Measurements from ENCODE around the gene IRF2BP1. TPM values are rescaled to one million over a fixed set of nuclear protein-coding genes. Genes with fewer than 3 reads are reported as not detected.

Gene IRF2BP1, protein sequence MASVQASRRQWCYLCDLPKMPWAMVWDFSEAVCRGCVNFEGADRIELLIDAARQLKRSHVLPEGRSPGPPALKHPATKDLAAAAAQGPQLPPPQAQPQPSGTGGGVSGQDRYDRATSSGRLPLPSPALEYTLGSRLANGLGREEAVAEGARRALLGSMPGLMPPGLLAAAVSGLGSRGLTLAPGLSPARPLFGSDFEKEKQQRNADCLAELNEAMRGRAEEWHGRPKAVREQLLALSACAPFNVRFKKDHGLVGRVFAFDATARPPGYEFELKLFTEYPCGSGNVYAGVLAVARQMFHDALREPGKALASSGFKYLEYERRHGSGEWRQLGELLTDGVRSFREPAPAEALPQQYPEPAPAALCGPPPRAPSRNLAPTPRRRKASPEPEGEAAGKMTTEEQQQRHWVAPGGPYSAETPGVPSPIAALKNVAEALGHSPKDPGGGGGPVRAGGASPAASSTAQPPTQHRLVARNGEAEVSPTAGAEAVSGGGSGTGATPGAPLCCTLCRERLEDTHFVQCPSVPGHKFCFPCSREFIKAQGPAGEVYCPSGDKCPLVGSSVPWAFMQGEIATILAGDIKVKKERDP
- total RNA-seq = 10 to 100 TPM; 11.4 TPM

DNA sequence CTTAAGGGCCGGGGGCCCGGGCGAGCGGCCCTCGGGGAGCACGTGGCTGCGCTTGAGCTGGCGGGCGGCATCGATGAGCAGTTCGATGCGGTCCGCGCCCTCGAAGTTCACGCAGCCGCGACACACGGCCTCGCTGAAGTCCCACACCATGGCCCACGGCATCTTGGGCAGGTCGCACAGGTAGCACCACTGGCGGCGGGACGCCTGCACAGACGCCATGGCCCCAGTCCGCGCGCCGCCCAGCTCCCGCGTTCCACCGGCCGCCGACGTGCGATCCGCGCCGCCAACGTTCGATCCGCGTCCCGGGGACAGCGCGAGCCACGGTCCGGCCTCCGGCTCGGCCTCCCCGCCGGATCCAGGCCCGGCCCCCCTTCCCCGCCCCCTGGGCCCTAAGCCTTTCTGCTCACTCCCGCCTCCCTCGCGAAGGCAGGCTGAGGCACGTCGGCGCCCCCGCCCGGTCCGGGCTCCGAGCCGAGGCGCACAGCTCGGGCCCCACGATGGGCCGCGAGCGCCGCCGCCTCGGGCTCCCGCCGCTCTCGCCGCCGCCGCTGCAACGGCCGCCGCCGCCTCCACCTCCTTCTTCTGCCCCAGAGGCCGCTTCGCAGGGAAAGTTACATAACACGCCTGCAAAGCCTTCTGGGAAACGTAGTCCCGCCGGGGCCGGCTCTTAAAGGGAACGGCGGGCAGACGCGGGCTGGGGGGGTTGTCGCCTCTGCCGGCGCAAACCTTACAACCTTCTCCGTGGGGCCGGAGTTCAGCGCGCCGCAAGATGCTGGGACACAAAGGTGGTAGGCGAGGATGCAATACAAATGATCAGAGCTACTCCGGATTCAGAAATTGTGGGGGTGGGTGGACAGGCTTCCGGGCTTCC lies at the start of gene IRF2BP1:
Gene IRF2BP1 (minus strand): TSS at position 586 of the 871 bp plus-strand sequence. CDS start 367 bp downstream, at position 219.
- DNase-seq = peak; percentile 94
- intact Hi-C loops (cut with micrococcal nuclease) = loop anchor here (1.0 to 10.0 kb wide), 10 partner anchors 17 to 459 kb away; partner anchors contain the start of genes CCDC61, FBXO46, MYPOP and PPP5C
- CTCF ChIA-PET = interaction anchor here (1.0 to 6.4 kb wide), 6 partner anchors 10 to 69 kb away, joined by 3 to 84 read pairs (median 4); partner anchors contain the start of genes FOXA3, MYPOP and SYMPK
- Mint-ChIP-seq H3K27me3 (ENCODE audit: low read depth) (no peaks in the 10 kb centered on the region), H3K4me1 (ENCODE audit: low read depth) (peaks cover 32% of the 10 kb centered on the region), H3K36me3 (ENCODE audit: low read depth) (peaks cover 9% of the 10 kb centered on the region), H3K27ac (peak within 1 kb of the TSS; percentile 95), H3K9me3 (no peaks in the 10 kb centered on the region), H3K4me3 (peak within 1 kb of the TSS; percentile 94)

GRCh38 chr19:45935267-45935666 lies 49.3 kb upstream of the IRF2BP1 start:
- Mint-ChIP-seq H3K27ac (no peak overlapping the region), H3K4me1 (ENCODE audit: low read depth) (peaks cover 3% of the 10 kb centered on the region), H3K9me3 (no peaks in the 10 kb centered on the region), H3K36me3 (ENCODE audit: low read depth) (no peaks in the 10 kb centered on the region), H3K4me3 (no peak overlapping the region), H3K27me3 (ENCODE audit: low read depth) (peaks cover 40% of the 10 kb centered on the region)
- intact Hi-C loops (cut with micrococcal nuclease) = no loop called here
- CTCF ChIA-PET = no interaction called here
- DNase-seq = no peak

DNA sequence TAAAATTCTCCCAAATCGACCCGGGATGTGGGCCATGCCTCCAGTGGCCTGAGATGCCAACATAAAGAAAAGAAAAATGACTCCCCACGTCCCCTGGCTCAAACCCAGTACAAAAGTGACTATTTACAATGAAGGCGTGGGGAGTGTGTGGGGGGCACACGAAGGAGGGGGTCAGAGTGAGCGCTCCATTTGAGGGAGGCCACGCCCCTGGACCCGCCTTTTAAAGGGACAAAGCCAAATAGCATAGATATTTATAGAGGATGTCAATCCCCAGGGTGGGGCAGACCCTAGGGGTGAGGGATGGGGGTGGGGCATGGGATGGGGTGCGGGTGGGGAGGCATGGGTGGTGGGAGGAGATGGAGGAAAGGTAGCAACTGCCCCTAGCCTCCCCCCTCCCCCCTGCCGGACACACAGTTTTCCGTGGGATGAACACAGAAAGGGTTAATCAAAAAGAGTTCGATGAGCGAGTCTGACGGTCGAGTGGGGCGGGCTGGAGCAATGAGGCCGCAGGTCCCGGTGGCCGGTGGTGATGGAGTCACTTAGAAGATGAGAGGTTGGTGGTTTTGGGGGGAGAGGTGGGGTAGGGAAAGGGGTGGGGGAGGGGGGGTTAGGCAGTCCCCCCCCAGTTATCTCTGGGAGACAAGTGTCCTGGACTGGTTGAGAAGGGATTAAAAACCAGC lies 48.8 kb upstream of the IRF2BP1 start:
- intact Hi-C loops (cut with micrococcal nuclease) = no loop called here
- H3K27me3 Mint-ChIP-seq (ENCODE audit: low read depth) = peaks cover 41% of the 10 kb centered on the region

GRCh38 chr19:45933759-45934158 lies 47.8 kb upstream of the IRF2BP1 start:
- H3K27ac Mint-ChIP-seq = no peak overlapping the region
- H3K4me3 Mint-ChIP-seq = no peak overlapping the region
- CTCF ChIA-PET = interaction anchor here (0.6 kb wide), 1 partner anchor 286 kb away, joined by 3 read pairs; no protein-coding TSS in a partner anchor
- peaks cover under 1% of the 10 kb centered on the region for H3K4me1 Mint-ChIP-seq (ENCODE audit: low read depth)
- no peaks in the 10 kb centered on the region for H3K36me3 Mint-ChIP-seq (ENCODE audit: low read depth)
- H3K27me3 Mint-ChIP-seq (ENCODE audit: low read depth) = peaks cover 34% of the 10 kb centered on the region
- intact Hi-C loops (cut with micrococcal nuclease) = no loop called here
- H3K9me3 Mint-ChIP-seq = no peaks in the 10 kb centered on the region
- DNase-seq = no peak

More for the DNA sequence above, 48.8 kb upstream of the IRF2BP1 start:
- no peak overlapping the region for H3K4me3 Mint-ChIP-seq
- H3K27ac Mint-ChIP-seq = no peak overlapping the region
- CTCF ChIA-PET = no interaction called here
- no peaks in the 10 kb centered on the region for H3K36me3 Mint-ChIP-seq (ENCODE audit: low read depth)
- H3K9me3 Mint-ChIP-seq = no peaks in the 10 kb centered on the region
- H3K4me1 Mint-ChIP-seq (ENCODE audit: low read depth) = peaks cover 3% of the 10 kb centered on the region
- no peak for DNase-seq

DNA sequence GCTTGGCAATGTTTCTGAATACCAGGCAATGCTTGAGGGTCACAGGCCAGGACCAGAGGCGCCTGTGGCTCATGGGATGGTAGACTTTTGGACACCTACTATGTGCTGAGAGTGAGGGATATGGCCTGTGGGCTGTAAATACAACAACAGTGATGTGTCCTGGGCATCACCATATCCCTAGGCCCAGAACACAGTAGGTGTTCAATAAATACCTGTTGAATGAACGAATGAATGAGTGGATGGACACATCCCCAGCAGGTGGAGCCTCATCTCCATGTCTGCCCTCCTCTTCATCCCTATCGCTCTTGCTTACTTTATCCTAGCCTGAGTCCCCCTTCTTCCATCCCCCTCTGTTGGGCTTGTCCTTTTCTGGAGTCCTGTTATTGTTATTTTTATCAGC lies 45.1 kb upstream of the IRF2BP1 start:
- Mint-ChIP-seq H3K4me1 (ENCODE audit: low read depth) (peaks cover 7% of the 10 kb centered on the region), H3K27ac (no peak overlapping the region), H3K4me3 (no peak overlapping the region), H3K9me3 (no peaks in the 10 kb centered on the region), H3K36me3 (ENCODE audit: low read depth) (no peaks in the 10 kb centered on the region), H3K27me3 (ENCODE audit: low read depth) (peaks cover 22% of the 10 kb centered on the region)
- no peak for DNase-seq
- intact Hi-C loops (cut with micrococcal nuclease) = no loop called here
- CTCF ChIA-PET = no interaction called here

GRCh38 chr19:45929247-45929646 lies 43.3 kb upstream of the IRF2BP1 start:
- H3K27ac Mint-ChIP-seq = no peak overlapping the region
- peaks cover 6% of the 10 kb centered on the region for H3K27me3 Mint-ChIP-seq (ENCODE audit: low read depth)
- H3K9me3 Mint-ChIP-seq = no peaks in the 10 kb centered on the region
- CTCF ChIA-PET = interaction anchor here (0.7 kb wide), 1 partner anchor 19 kb away, joined by 3 read pairs; no protein-coding TSS in a partner anchor
- peak overlapping the region; percentile 23 for H3K4me3 Mint-ChIP-seq
- intact Hi-C loops (cut with micrococcal nuclease) = loop anchor here (5.0 kb wide), 1 partner anchor 883 kb away; no protein-coding TSS in a partner anchor
- peaks cover 7% of the 10 kb centered on the region for H3K4me1 Mint-ChIP-seq (ENCODE audit: low read depth)
- no peak for DNase-seq
- no peaks in the 10 kb centered on the region for H3K36me3 Mint-ChIP-seq (ENCODE audit: low read depth)

DNA sequence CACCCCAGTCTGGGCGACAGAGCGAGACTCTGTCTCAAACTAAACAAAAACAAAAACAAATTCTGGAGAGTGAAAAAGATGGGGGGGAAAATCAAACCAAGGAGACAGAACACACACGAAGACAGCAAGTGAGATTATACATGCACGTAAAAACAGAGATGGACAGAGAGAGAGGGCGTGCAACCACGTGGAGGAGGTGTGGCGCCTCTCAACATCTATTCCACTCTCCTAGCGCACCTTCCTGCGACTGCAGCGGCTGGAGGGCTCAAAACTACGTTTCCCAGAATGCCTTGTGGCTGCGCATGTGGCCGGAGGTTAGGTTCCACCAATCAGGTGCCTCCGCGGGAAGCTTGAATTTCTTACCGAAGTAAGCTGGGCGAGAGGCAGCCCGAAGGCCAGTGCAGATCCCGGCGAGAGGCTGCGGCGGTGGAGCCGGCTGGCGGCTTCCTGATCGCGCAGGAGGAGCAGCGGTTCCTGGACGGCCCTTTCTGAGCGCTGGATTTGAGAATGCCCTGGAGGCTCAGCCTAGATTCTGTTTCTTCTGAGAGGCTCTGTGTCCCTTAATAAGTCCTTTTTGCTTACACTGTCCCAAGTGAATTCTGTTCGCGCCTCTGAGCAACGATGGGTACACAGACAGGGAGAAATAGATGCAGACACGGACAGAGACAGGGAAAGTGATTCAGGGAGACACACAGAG lies 41.8 kb upstream of the IRF2BP1 start:
- Mint-ChIP-seq H3K36me3 (ENCODE audit: low read depth) (no peaks in the 10 kb centered on the region), H3K4me1 (ENCODE audit: low read depth) (peaks cover 7% of the 10 kb centered on the region), H3K27ac (no peak overlapping the region), H3K27me3 (ENCODE audit: low read depth) (peaks cover 5% of the 10 kb centered on the region), H3K9me3 (no peaks in the 10 kb centered on the region), H3K4me3 (peak overlapping the region; percentile 74)
- intact Hi-C loops (cut with micrococcal nuclease) = loop anchor here (1.0 to 5.0 kb wide), 5 partner anchors 41 to 885 kb away; partner anchors contain the start of genes CCDC61, IRF2BP1 and SYMPK
- DNase-seq = peak; percentile 96
- CTCF ChIA-PET = interaction anchor here (1.0 kb wide), 1 partner anchor 69 kb away, joined by 4 read pairs; no protein-coding TSS in a partner anchor

DNA sequence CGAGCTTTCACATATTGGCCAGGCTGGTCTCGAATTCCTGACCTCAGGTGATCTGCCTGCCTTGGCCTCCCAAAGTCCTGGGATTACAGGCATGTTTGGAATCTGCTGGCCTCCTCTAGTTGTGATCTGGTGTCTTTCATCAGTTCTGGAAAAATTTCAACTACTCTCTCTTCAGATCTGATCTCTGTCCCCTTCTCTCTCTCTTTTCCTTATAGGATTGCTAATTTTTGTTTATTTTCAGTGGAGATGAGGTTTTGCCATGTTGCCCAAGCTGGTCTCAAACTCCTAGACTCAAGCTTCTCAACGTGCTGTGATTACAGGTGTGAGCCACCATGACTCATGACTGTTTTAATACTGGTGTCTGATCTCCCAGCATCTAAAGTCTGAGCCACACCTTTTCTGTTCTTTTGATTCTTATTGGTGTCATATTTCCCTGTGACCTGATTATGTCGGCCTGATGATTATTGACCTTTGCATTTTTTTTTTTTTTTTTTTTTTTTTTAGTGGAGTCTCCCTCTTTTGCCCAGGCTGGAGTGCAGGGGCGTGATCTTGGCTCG lies 39.0 kb upstream of the IRF2BP1 start:
- DNase-seq = no peak
- peaks cover 2% of the 10 kb centered on the region for H3K27me3 Mint-ChIP-seq (ENCODE audit: low read depth)
- H3K4me3 Mint-ChIP-seq = no peak overlapping the region
- peaks cover 7% of the 10 kb centered on the region for H3K4me1 Mint-ChIP-seq (ENCODE audit: low read depth)
- H3K27ac Mint-ChIP-seq = peak overlapping the region; percentile 56
- intact Hi-C loops (cut with micrococcal nuclease) = loop anchor here (5.0 kb wide), 1 partner anchor 887 kb away; no protein-coding TSS in a partner anchor
- no peaks in the 10 kb centered on the region for H3K9me3 Mint-ChIP-seq
- H3K36me3 Mint-ChIP-seq (ENCODE audit: low read depth) = no peaks in the 10 kb centered on the region
- CTCF ChIA-PET = interaction anchor here (0.5 to 0.7 kb wide), 2 partner anchors 72 to 88 kb away, joined by 3 read pairs; no protein-coding TSS in a partner anchor

- Mint-ChIP-seq H3K27me3 (ENCODE audit: low read depth) (peaks cover 4% of the 10 kb centered on the region), H3K9me3 (no peaks in the 10 kb centered on the region), H3K4me1 (ENCODE audit: low read depth) (peaks cover 2% of the 10 kb centered on the region), H3K4me3 (no peak overlapping the region), H3K36me3 (ENCODE audit: low read depth) (no peaks in the 10 kb centered on the region), H3K27ac (no peak overlapping the region)
- intact Hi-C loops (cut with micrococcal nuclease) = no loop called here
- DNase-seq = no peak
- CTCF ChIA-PET = no interaction called here
Measured at GRCh38 chr19:45922281-45922680, 36.3 kb upstream of the IRF2BP1 start.

DNA sequence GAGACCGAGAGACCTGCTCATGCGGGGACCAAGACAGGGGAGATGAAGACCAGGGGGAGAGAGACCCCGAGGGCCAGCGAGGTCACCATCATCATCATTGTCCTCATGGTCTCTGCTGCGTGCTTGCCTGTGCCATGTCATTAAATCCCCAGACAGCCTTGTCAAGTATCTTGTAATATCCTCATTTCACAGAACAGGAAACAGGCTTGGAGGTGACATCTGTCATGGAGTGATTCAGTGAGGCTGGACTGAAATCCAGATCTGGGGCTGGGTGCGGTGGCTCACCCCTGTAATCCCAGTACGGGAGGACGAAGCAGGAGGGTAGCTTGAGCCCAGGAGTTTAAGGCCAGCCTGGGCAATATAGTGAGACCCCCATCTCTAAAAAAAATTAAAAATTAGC lies 34.5 kb upstream of the IRF2BP1 start:
- CTCF ChIA-PET = no interaction called here
- Mint-ChIP-seq H3K27me3 (ENCODE audit: low read depth) (peaks cover 9% of the 10 kb centered on the region), H3K9me3 (no peaks in the 10 kb centered on the region), H3K27ac (no peak overlapping the region), H3K4me3 (no peak overlapping the region), H3K36me3 (ENCODE audit: low read depth) (no peaks in the 10 kb centered on the region), H3K4me1 (ENCODE audit: low read depth) (no peaks in the 10 kb centered on the region)
- no peak for DNase-seq
- intact Hi-C loops (cut with micrococcal nuclease) = no loop called here

DNA sequence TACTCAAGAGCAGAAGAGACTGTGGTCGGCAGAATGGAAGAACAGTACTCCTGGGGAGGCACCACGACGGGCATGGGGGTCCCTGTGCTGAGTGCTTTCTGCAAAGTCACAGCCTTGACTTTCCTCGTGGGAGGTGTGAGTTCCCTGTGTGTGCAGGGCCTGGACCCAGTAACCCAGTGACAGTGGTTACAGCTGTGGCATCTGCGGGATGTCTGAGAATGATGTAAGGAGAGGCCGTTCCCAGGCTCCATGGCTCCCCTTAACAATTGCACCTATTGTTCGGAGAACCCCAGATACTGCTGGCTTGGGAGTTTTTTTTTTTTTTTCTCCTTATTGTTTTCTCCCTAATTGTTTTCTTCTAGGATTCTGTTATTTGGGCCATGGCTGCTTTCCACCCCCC lies 33.7 kb upstream of the IRF2BP1 start:
- H3K27me3 Mint-ChIP-seq (ENCODE audit: low read depth) = peaks cover 9% of the 10 kb centered on the region
- no peaks in the 10 kb centered on the region for H3K9me3 Mint-ChIP-seq
- H3K4me1 Mint-ChIP-seq (ENCODE audit: low read depth) = no peaks in the 10 kb centered on the region
- CTCF ChIA-PET = interaction anchor here (0.6 kb wide), 1 partner anchor 73 kb away, joined by 4 read pairs; no protein-coding TSS in a partner anchor
- DNase-seq = no peak
- H3K4me3 Mint-ChIP-seq = no peak overlapping the region
- H3K27ac Mint-ChIP-seq = no peak overlapping the region
- intact Hi-C loops (cut with micrococcal nuclease) = no loop called here
- no peaks in the 10 kb centered on the region for H3K36me3 Mint-ChIP-seq (ENCODE audit: low read depth)

Measured in activated naive CD4-positive, alpha-beta T cell treated with anti-CD3 and anti-CD28 coated beads for 36 hours (primary cell).